HFFc6 (cell line): ENCODE results near the gene PISD. TPM values are rescaled to one million over a fixed set of nuclear protein-coding genes. Genes with fewer than 3 reads are reported as not detected.

Experiments
- DNase-seq: peaks from one replicate; pipeline ENCODE4 v3.0.0-alpha.2; 2018
- H3K27ac Mint-ChIP-seq: 2 replicates; pipeline ENCODE4 v1.8.0; 2020; ENCODE audit warnings: mild to moderate bottlenecking, mixed read lengths
- H3K27me3 Mint-ChIP-seq: 2 replicates; pipeline ENCODE4 v1.8.0; 2021; ENCODE audit warnings: mild to moderate bottlenecking, moderate library complexity, mixed read lengths; ENCODE audit not compliant: insufficient read depth
- H3K36me3 Mint-ChIP-seq: 2 replicates; pipeline ENCODE4 v1.8.0; 2021; ENCODE audit warnings: low read depth, mixed read lengths
- H3K4me1 Mint-ChIP-seq: 2 replicates; pipeline ENCODE4 v1.8.0; 2020; ENCODE audit warnings: low read depth, mixed read lengths
- H3K4me3 Mint-ChIP-seq: 2 replicates; pipeline ENCODE4 v1.8.0; 2020; ENCODE audit warnings: mild to moderate bottlenecking, moderate library complexity, mixed read lengths
- H3K9me3 Mint-ChIP-seq: 2 replicates; pipeline ENCODE4 v1.8.0; 2020; ENCODE audit warnings: mild to moderate bottlenecking, mixed read lengths
- total RNA-seq, 6 experiments: library from RNA; stranded (reverse); fragmentation: NEBNext Ultra II Directional; extraction: Animal tissue kit (Norgen Biotek cat#: 25700); gene quantifications; 2 replicates in 1 of 6; 3 replicates in 5 of 6; pipeline ENCODE4 v1.2.3, GENCODE V29; 2021
- TF ChIP-seq, protein P1 (sequence below): fragments of 200-600 bp; sonication (generic); IDR thresholded peaks from 2 replicates; pipeline ENCODE4 v1.5.0; 2021; ENCODE audit warnings: antibody characterized with exemption, mild to moderate bottlenecking

PISD gene
- total RNA-seq, 6 experiments from 2014 or later, result 38.4 to 47.3 (median 43.3) TPM

DNA sequence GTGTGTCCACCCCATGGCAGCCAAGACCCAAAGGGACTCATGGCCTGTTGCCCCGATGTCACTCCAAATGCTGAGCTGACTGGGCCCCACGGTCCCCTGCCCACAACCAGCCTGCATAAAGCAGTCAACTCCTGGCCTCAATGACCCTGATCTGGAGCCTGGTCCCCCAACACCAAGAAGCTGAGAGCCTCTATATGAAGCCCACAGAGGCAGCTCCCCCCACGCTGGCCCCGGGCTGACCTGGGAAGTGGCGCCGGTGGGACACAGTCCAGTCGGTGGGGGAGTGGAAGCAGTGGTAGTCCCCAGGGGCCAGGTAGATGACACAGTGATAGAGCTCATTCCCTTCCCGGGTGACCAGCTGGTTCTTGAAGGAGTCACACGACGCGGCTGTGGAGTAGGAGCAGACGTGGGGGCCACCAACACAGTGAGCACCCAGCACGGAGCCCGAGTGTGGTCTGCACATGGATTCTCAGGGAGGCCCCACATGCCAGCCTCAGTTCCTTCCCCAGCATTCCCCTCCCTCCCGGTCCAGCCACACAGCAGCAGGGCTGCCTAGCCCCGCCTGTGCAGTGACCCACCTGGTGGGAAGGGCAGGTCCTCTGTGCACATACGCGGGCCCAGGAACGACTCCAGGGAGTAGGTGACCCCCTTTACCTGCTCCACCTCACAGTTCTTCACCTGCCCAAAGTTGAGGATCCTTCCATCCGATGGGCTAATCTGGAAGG lies 41.1 kb downstream of the PISD start:
- TF ChIP-seq, protein P1, sequence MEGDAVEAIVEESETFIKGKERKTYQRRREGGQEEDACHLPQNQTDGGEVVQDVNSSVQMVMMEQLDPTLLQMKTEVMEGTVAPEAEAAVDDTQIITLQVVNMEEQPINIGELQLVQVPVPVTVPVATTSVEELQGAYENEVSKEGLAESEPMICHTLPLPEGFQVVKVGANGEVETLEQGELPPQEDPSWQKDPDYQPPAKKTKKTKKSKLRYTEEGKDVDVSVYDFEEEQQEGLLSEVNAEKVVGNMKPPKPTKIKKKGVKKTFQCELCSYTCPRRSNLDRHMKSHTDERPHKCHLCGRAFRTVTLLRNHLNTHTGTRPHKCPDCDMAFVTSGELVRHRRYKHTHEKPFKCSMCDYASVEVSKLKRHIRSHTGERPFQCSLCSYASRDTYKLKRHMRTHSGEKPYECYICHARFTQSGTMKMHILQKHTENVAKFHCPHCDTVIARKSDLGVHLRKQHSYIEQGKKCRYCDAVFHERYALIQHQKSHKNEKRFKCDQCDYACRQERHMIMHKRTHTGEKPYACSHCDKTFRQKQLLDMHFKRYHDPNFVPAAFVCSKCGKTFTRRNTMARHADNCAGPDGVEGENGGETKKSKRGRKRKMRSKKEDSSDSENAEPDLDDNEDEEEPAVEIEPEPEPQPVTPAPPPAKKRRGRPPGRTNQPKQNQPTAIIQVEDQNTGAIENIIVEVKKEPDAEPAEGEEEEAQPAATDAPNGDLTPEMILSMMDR, result no peak
- Mint-ChIP-seq H3K27ac (no peak overlapping the region), H3K27me3 (no peaks in the 10 kb centered on the region; the same call in none of the 2 replicates), H3K36me3 (peaks cover 5% of the 10 kb centered on the region; the same call in 1 of the 2 replicates), H3K4me1 (no peaks in the 10 kb centered on the region), H3K9me3 (no peaks in the 10 kb centered on the region), H3K4me3 (no peak overlapping the region)
- DNase-seq, result no peak

- Mint-ChIP-seq H3K27ac (no peak overlapping the region; the same call in none of the 2 replicates), H3K27me3 (no peaks in the 10 kb centered on the region; the same call in none of the 2 replicates)
These were observed 42.3 kb downstream of the PISD start for GRCh38 chr22:31619611-31620300.

DNA sequence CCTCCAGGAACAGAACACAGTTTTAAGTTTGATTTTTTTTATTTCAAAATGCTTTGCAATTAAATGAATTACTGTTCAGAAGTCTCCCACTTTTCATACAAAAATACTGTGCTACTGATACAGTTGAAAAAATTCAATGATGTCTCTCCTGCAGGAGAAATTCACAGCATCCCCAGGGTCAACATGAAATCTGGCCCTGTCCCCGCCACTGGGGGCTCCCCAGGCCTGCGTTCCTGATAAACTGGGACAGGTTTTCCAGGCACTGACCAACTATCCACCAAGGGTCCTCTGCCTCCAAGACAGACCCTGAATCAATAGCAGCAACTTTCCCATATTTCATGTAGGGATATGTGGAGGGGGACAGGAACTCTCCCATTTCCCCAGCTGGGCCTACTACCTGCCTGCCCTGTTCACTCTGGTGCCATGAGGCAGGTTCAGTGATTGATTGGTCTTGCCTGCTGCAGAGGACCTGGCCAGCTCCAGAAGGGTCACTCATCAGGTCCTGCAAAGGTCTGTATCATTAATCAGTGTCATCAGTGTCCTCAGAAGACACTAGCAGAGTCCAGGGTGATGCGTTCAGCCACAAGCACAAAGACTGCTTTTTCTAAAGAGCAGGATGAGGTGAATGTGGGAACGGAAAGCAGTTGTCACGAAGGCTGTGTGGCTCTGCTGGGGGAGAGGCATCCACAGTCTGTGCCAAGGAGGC lies 43.4 kb downstream of the PISD start:
- TF ChIP-seq, protein P1, result 0 out of 2 replicates have a peak, but pooled peaks have one; percentile 17
- Mint-ChIP-seq H3K36me3 (peaks cover 5% of the 10 kb centered on the region; the same call in 1 of the 2 replicates), H3K27me3 (no peaks in the 10 kb centered on the region; the same call in none of the 2 replicates), H3K27ac (no peak overlapping the region), H3K4me1 (no peaks in the 10 kb centered on the region), H3K4me3 (no peak overlapping the region), H3K9me3 (no peaks in the 10 kb centered on the region)
- DNase-seq, result no peak

More at GRCh38 chr22:31619611-31620300, 42.3 kb downstream of the PISD start:
- no peaks in the 10 kb centered on the region for H3K4me1 Mint-ChIP-seq
- DNase-seq, result no peak
- H3K36me3 Mint-ChIP-seq, result peaks cover 5% of the 10 kb centered on the region; the same call in 1 of the 2 replicates
- no peak overlapping the region for H3K4me3 Mint-ChIP-seq
- no peaks in the 10 kb centered on the region for H3K9me3 Mint-ChIP-seq
- TF ChIP-seq, protein P1, result no peak

GRCh38 chr22:31618057-31618456 lies 44.0 kb downstream of the PISD start:
- no peak overlapping the region for H3K27ac Mint-ChIP-seq
- H3K4me3 Mint-ChIP-seq, result no peak overlapping the region
- no peak for DNase-seq
- peaks cover 5% of the 10 kb centered on the region; the same call in 1 of the 2 replicates for H3K36me3 Mint-ChIP-seq
- no peaks in the 10 kb centered on the region for H3K4me1 Mint-ChIP-seq
- H3K9me3 Mint-ChIP-seq, result no peaks in the 10 kb centered on the region
- TF ChIP-seq, protein P1, result no peak
- H3K27me3 Mint-ChIP-seq, result no peaks in the 10 kb centered on the region; the same call in none of the 2 replicates

DNA sequence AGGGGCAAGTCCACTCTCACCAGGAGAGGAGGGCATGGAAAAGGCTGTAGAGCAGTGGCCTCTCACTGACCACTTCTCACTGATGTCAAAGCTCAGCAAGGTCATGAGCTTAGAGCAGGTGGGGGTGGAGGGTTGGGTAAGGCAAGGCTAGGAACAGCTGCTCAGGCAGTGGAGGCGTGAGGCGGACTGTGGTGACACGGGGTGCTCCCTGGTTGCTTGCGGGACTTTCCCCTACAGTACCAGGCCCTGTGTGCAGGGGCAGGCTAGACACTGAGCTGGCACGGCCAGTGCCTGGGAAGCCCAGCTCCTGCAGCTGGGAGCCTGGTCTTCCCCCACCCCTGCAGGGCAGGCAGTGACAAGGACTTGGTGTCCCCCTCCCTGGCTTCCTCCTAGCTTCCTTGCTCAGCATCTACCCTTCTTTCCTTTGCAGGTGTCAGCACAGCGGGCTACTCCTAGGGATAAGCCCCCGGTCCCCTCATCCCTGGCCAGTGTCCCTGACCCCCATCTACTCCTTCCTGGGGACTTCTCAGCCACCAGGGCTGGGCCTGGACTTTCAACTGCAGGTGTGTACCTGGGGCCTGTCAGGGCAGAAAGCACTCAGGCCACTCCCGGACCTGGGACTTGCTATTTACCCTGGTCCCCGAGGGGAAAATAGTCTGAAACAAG lies 45.6 kb downstream of the PISD start:
- DNase-seq, result no peak
- TF ChIP-seq, protein P1, result no peak
- 0 out of 2 replicates have a peak overlapping the region, but pooled peaks have one; percentile 8 for H3K27ac Mint-ChIP-seq
- peaks cover 5% of the 10 kb centered on the region; the same call in 1 of the 2 replicates for H3K36me3 Mint-ChIP-seq
- H3K4me3 Mint-ChIP-seq, result no peak overlapping the region
- no peaks in the 10 kb centered on the region for H3K9me3 Mint-ChIP-seq
- H3K27me3 Mint-ChIP-seq, result no peaks in the 10 kb centered on the region; the same call in none of the 2 replicates
- H3K4me1 Mint-ChIP-seq, result no peaks in the 10 kb centered on the region
